ENCODE results near the gene CACNB3.
A peak's percentile ranks its signal among the peaks of the same experiment; 100 is the strongest.
"Not testable (repeated sequence)": the region's sequence is repeated elsewhere in the genome, so short reads cannot be mapped to it uniquely, and the experiment has no call there.

CACNB3 gene

DNA sequence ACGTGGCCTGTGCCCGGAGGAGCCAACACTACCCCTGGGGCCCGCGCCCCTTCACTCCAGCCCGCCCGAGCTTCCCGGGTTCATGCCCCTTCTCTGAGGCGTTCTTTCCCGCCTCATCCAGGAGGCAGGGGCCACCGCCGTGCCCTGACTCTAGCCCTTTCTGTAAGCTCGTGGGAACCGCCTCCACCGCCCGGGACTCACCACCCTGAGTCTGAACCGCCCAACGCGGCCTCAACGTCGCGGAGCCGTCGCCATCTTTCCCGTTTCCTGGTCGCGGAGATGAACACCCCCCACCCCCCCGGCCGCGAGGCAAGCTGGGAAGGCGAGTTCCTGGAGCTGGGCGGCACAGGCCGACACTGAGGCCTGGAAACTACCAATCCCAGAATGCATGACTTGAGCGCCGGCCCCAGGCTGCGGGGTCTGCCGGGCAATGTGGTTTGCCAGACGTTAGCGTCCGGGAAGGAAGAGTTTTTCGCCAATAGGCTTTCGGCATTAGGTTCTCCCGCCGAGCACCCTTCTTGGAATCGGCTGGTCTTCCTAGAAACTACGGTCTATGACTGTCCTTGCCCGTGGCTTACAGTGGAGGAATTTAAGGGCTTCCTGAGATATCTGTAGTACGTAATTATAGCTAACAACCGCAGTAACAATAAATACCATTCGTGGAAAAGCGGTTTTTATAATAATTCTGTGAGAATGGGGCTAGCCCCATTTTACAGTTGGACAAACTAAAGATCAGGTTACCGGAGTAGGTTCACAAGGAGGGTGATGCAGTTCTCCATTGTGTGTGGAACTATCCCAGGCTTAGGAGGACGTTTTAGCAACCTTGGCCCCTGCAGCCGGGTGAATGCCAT, 33.8 kb downstream of the CACNB3 start, which contains the start of gene DDX23:
Gene DDX23, minus strand, starts transcription at position 281 of the 851 bp plus-strand sequence. CDS start 6,381 bp downstream, outside the sequence.
- DNase-seq, result peak; percentile 86 to 99 (median 94)
- intact Hi-C loops (cut with DNase I), result loop anchor here (2.0 kb wide), 1 partner anchor 85 kb away; no protein-coding TSS in a partner anchor

DNA sequence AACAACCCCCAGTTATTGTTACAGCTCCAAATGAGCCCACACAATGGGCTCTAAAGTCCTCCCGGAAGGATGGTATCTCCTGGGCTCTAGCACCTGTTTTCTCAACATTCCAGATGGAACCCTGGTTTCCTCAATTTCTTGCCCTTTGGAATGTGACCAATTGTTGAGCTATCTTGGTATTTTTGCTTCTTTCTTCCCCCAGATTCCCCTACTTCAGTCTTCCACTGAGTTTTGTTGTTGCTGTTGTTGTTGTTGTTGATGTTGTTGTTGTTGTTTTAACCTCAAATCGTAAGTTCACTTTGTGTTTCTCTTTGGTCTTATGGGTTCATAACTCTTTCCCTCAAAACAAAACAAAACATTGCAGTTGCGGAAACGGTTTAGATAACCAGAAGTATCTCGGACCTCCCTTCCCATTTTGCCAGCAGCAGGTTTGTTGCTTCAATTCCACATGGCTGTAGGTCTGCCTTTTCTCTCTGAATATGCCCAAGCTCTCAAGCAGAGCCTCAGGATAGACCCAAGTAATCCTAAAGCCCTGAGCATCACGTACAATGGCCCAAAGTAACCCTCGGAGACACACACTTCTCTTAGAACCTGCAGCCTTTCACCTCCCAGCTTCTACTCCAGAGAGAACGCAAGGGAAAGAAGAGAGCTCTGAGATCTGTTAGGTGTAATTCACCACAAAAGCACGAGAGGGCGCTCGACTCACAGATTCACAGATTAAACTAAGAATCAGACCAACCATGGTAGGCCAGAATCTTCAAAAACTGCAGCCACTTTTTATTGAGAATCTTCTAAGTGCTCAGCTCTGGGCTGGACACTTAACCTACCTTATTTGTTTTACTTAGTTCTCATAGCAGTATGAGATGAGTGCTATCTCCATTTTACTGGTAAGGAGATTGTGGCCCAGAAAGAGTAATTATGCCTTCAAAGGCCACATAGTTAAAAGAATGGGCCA, 34.7 kb downstream of the CACNB3 start:
- intact Hi-C loops (cut with DNase I), result loop anchor here (1.0 to 2.0 kb wide), 3 partner anchors 12 to 84 kb away; partner anchors contain the start of gene RND1
- peak; percentile 40 to 94 (median 85) for DNase-seq

DNA sequence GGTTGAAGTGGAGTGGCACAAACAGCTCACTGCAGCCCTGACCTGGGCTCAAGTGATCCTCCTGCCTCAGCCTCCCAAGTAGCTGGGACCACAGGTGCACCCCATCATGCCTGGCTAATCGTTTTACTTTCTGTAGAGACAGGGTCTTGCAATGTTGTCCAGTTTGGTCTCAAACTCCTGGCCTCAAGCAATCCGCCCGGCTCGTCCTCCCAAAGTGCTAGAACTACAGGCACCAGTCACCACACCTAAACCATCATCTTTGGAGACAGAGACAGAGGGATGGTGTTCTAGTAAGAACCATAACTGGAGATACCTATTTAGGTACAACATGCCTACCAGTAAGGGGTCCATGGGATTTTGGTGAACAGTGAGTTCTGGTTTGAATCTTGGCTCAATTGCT, 36.2 kb downstream of the CACNB3 start:
- intact Hi-C loops (cut with DNase I), result no loop called here
- peak in 2 of 10 donors; percentile 39 to 41 for DNase-seq

DNA sequence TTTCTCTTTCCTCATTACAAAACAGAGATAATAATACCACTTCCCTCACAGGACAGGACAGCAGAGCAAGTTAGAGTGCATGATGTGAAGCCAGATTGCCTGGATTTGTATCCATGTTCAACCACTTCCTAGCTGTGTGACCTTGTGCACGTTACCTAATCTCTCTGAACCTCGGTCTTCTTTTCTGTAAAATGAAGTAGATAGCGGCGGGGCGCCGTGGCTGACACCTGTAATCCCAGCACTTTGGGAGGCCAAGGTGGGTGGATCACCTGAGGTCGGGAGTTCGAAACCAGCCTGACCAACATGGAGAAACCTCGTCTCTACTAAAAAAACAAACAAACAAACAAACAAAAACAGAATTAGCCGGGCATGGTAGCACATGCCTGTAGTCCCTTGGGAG, 36.6 kb downstream of the CACNB3 start:
- intact Hi-C loops (cut with DNase I), result not testable (repeated sequence)
- peak in 2 of 10 donors; percentile 4 to 7 for DNase-seq

DNA sequence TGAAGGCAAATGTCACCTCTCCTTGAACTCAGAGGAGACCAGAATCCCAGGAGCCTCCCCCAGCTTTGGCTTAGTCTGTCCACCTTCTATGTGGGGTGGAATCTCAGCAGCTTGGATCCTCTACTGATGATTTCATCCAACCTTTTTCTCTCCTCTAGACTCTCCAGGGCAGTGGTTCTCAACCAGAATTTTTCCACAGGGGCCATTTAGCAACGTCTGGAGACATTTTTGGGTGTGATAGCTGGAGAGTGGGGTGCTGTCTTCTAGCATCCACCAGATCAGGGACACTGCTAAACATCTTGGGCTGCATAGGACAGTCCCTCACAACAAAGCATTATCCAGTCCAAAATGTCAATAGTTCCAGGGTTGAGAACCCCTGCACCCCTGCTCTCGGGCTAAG, 38.1 kb downstream of the CACNB3 start:
- intact Hi-C loops (cut with DNase I), result no loop called here
- peak in 2 of 10 donors; percentile 19 to 24 for DNase-seq

DNA sequence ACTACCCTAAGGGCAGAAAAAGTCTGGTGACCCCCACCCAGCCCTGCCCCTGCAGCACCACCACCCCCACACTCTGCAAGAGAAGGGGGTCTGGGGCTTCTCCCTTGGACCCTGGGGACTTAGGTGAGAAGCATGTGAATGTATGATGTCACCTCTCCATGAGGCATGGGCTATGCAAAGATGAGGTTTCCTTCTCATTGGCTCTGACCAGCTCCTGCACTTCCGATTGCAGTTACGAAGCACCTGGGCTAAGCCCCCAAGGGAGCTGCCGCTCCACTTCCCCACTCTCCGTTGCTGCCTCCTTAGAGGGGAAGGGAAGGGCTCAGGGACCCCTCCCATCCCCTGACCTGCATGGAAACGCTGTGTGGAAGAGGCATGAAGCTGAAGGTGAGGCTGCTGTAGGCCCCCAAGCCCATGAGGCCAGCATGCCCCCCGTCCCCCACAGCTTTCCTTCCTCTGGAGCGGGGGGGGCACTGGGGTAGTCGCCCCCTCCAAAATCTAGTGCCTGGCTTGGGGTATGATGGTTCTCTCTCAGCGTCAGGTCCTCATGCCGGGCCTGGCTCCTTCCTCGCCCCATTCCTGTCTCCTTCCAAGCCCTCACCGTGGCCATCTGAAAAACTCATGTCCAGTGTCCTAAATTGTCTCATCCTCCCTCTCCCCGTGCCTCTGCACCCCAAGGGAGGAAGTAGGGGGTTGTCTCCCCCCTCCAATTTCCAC, 39.1 kb downstream of the CACNB3 start:
- peak in 2 of 10 donors; percentile 36 to 59 for DNase-seq
- intact Hi-C loops (cut with DNase I), result no loop called here

DNA sequence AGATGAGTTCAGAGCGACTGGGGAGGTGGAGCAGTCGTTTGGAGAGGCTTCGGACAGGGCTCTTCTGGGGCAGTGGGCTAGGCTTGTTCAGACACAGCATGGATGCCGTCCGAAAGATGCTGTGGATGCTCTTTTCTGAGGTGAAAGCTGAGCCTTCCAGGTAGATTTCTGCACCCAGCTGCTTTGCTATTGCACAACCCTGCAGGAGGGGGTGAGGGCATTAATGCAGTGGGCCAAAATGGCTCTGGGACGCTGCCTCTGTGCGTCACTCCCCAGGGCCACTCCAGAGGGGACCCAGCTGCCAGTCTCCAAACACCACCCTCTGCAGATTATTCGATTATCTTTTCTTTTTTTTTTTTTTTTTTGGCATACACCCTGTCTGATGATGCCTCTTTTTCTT, 39.7 kb downstream of the CACNB3 start:
- DNase-seq, result peak in 2 of 10 donors; percentile 21 to 24
- intact Hi-C loops (cut with DNase I), result no loop called here

DNA sequence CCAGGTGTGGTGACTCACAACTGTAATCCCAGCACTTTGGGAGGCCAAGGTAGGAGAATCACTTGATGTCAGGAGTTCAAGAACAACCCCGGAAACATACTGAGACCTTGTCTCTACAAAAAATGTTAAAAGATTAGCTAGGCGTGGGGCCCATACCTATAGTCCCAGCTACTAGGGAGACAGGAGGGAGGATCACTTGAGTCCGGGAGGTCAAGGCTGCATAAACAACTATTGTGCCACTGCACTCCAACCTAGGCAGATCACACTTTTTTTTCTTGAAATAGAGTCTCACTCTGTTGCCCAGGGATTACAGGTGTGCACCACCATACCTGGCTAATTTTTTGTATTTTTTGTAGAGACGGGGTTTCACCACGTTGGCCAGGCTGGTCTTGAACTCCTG, 41.3 kb downstream of the CACNB3 start:
- no peak for DNase-seq
- intact Hi-C loops (cut with DNase I), result no loop called here

DNA sequence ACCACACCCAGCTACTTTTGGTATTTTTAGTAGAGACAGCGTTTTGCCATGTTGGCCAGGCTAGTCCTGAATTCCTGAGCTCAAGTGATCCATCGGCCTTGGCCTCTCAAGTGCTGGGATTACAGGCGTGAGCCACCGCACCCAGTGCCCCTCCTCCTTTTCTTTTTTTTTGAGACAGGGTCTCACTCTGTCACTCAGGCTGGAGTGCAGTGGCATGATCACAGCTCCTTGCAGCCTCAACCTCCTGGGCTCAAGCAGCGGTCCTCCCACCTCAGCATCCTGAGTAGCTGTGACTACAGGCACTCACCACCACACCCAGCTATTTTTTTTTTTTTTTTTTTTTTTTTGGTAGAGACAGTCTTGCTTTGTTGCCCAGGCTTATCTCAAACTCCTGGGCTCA, 41.9 kb downstream of the CACNB3 start:
- peak in 2 of 10 donors; percentile 73 to 76 for DNase-seq
- intact Hi-C loops (cut with DNase I), result not testable (repeated sequence)

DNA sequence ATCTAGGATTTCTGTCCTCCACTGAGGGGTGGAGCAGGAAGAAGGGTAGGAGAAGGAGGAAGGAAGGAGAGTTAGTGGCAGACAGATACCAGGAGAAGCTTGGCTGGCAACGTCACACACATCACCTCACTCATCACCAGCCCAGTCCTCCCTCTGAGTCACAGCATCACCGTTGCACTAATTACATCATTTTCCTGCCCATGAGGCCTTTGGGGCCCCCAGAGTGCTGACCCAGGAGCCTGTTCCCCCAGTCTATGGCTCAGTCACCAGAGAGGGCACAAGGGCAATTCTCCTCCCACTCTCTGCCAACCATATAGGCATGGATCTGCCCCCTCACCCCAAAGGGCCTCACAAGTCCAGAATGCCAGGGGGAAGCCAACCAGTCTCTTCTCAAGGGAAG, 42.8 kb downstream of the CACNB3 start:
- intact Hi-C loops (cut with DNase I), result no loop called here

DNA sequence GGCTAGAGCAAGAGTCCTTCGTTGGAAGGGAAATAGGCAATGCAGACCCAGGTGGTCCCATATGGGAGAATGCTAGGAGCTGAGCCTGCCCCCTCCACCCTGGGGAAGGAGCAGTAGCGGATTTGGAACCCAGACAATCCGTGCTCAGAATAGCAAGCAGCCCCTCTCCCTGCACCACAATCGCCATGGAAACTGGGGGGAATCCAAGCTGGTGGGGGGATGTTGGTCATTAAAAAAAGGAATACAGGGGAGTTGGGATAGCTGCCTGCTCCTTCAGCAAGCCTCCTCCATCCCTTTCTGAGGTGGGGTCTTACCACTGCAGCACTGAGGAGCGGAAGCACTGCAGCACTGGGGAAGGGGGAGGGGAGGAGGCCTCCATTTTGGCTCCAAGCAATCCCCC, 44.5 kb downstream of the CACNB3 start:
- DNase-seq, result peak in 2 of 10 donors; percentile 50 to 72
- intact Hi-C loops (cut with DNase I), result no loop called here

More for the DNA sequence above, 42.8 kb downstream of the CACNB3 start:
- DNase-seq, result peak in 2 of 10 donors; percentile 36 to 53

DNA sequence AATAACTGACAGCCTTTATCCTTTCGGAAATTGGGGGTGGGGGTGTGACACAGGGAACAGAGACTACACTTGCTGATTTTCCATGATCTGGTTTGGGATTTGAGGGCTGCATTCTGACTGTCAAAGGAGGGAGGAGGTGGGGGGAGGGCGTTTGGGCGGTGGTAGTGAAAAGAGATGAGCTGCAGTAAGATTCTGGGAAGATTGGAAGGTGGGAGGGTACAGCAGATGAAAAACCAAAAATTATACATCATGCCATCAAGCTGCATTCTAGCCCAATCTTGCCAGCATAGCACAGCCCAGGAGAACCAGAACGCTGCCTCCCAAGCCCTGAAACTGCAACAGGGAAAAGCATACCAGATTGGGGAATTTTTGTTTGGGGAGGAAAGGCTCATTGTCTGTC, 45.0 kb downstream of the CACNB3 start:
- intact Hi-C loops (cut with DNase I), result no loop called here
- DNase-seq, result peak in 3 of 10 donors; percentile 21 to 80 (median 62)

DNA sequence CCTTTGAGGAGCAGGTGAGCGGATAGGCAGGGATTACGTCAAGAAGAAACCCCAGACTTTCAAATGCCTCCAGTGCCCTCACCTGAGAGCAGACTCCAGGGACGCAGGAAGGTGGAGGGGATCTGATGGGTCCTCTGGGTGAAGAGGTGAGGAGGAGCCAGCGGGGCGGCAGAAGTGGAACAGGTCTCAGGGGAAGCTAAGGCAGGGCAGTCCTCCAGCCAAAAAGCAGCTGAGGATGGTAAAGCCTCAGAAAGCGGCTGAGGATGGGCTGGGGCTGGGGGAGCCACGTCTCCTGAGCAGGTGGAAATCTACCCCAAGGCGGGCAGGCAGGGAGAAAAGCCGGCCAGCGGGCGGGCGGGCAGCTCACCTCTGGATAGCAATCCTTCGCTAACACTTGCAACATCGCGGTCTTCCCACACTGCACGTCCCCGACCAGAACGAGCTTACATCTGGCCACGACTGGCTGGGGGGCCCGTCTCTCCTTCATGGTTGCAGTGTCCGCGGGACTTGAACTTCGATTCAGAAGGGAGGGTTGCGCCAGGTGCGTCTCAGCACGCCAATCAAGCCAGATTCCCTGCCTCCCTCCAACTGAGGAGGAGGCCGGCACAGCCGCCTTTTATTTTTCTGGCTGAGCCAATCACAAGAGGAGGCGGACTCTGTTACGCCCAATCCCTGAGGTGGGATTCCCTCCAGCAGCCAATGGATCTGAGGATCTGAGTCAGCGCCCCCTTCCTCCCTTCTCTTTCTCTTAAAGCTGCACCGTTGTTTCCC, 47.2 kb downstream of the CACNB3 start, which contains the start of gene RND1:
Gene RND1, minus strand, starts transcription at position 590 of the 771 bp plus-strand sequence. Its CDS starts 103 bp downstream, at position 487.
- intact Hi-C loops (cut with DNase I), result loop anchor here (1.0 kb wide), 1 partner anchor 12 kb away; no protein-coding TSS in a partner anchor
- peak; percentile 84 to 98 (median 91) for DNase-seq

DNA sequence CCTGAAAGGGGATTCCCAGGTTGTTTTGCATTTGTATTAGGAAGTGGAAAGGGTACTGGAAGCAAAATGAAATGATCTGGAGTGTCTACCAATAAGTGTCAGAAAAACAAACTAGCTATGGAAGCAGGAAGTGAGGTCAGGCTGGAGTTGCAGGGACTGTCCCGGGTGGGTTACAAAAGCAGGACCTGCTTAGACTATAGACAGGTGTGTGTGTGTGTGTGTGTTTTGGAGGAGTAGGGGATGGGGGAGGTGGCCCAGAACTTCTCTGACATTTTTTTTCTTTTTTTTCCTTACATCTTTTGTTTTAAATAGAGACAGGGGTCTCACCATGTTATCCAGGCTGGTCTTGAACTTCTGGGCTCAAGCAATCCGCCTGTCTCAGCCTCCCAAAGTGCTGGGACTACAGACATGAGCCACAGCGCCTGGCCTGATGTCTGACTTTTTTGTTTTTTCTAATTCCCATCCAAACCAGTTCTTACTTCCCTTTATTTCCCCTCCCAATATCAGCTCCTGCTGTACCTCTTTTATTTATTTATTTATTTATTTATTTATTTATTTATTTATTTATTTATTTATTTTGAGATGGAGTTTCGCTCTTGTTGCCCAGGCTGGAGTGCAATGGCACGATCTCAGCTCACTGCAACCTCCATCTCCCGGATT, 47.9 kb downstream of the CACNB3 start:
- DNase-seq, result peak in 2 of 10 donors; percentile 13 to 35
- intact Hi-C loops (cut with DNase I), result no loop called here

DNA sequence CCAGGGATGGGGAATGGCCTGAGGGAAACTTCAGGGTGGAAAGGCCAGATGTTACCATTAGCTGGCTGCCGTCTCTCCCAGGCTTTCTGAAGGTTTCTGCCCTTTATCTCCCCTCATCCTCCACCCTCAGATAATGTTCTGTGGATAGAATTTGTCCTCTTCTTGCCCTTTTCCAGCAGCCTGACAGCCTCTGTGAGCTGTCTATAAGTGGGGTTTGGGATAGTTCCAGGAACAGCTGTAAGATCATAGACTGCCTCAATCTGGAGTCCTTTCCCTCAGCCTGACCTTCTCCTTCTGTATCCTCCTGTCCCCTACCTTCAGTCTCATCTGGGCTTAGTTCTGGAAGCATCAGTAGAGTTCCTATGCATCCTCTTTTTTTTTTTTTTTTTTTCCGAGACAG, 50.2 kb downstream of the CACNB3 start:
- DNase-seq, result no peak
- intact Hi-C loops (cut with DNase I), result no loop called here

DNA sequence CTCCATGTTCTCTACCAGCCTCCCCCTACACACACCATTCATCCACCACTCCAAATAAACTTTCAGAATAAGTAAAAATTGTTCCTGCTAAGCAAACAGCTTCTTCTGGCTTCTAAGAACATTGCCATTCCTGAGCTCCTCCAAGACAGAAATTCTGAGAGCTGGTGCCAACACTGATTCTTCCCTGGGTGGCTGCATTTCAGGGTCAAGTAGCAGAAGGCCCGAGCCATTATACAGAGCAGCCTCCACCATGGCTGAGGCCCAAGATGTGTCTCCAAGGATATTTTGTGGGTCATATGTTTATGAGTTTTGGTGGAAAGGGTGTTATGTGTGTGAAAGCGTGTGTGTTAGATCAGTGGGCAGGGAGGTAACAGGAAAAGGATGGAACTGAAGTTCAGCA, 50.9 kb downstream of the CACNB3 start:
- DNase-seq, result peak in 1 of 10 donors; percentile 20
- intact Hi-C loops (cut with DNase I), result no loop called here

DNA sequence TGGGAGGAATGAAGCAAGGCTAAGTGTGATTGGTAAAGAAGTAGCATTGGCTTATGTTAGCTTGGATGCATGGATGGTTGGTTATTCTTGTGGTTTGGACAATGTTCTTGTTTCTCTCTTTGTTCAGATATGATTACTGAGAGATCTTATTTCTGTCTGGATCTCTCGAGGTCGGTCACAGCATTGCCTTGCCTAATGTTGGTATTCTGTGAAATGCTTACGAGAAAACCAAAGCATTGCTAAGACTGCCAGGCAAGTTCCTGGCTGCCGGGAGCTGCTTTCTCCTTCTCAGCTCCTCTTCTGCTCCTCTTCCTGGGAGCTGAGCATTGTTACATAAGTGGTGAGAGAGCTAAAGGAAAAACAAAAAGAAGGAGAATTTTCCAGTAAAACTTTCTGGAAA, 54.8 kb downstream of the CACNB3 start:
- DNase-seq, result peak in 3 of 10 donors; percentile 28 to 88 (median 81)
- intact Hi-C loops (cut with DNase I), result no loop called here

DNA sequence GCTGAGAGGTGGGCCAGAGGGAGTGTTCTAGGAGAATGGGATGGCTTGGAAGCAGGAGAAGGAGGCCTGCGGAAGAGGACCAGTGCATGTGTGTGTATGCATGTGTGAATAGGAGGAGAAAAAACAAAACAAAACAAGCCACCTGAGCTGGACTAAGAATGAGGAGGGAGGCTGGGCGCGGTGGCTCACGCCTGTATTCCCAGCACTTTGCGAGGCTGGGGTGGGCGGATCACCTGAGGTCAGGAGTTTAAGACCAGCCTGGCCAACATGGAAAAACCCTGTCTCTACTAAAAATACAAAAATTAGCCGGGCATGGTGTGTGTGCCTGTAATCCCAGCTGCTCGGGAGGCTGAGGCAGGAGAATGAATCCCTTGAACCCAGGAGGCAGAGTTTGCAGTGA, 55.2 kb downstream of the CACNB3 start:
- intact Hi-C loops (cut with DNase I), result not testable (repeated sequence)
- DNase-seq, result peak in 2 of 10 donors; percentile 62 to 81

Measured in posterior cingulate gyrus (tissue), 11 donors.